ENCODE measurements around the gene TOX2. TPM values are rescaled to one million over a fixed set of nuclear protein-coding genes. Genes with fewer than 3 reads are reported as not detected.

Gene TOX2
- total RNA-seq, 5 donors from 2014 or later (not counting 1 experiment from before 2014, with no cell fraction given): 0.38 to 3.0 (median 1.6) TPM

DNA sequence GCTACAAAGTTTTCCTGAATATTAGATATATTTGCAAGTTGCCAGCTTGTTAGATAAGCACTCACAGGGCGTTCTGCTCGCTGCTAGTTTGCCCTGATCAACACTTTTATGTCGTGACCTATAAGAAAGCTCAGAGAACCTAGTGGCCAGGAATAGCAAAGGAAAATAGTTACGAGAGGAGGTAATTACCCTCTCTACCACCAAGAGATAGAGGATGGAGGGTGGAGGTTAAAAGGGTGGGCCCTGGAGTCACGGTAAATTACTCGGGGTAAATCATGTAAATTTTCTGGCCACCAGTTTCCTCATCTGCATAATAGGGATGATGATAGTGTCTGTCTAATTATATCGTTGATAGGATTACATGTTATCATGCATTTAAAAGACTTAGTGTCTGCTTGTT lies 185.2 kb downstream of the TOX2 start:
- POLR2A ChIA-PET: no interaction called here
- peaks cover 31 to 51% of the 10 kb centered on the region in 2 donors for H3K27me3 Mint-ChIP-seq
- peaks cover 5% of the 10 kb centered on the region for H3K36me3 Mint-ChIP-seq
- H3K27ac Mint-ChIP-seq: no peak overlapping the region
- Histone ChIP-seq H3K27ac (ENCODE audit: low read length) (no peak overlapping the region), H3K4me1 (ENCODE audit: control insufficient read depth in 1 of 2, extremely low read depth in 1 of 2, insufficient read depth in 2 of 2, low read length in 2 of 2) (no peaks in the 10 kb centered on the region), H3K9me3 (peaks cover 3% of the 10 kb centered on the region), H3K4me3 (ENCODE audit: control insufficient read depth in 1 of 2, extremely low read depth in 1 of 2, low read length in 1 of 2) (no peak overlapping the region), H3K27me3 (replicated peaks in 1 of 2; ENCODE audit: control insufficient read depth in 2 of 2, extremely low read depth in 1 of 2, insufficient read depth in 2 of 2, low read length in 1 of 2) (peaks cover 2 to 11% of the 10 kb centered on the region in 2 experiments), H3K36me3 (ENCODE audit: control insufficient read depth in 2 of 2, extremely low read depth in 1 of 2, insufficient read depth in 1 of 2, low read length in 1 of 2) (no peaks in the 10 kb centered on the region)
- H3K4me3 Mint-ChIP-seq: no peak overlapping the region
- CTCF ChIA-PET: no interaction called here
- peaks cover 5 to 17% (median 9%) of the 10 kb centered on the region in 3 donors for H3K9me3 Mint-ChIP-seq
- WGBS (ENCODE audit: insufficient coverage): no CpG with 5 or more reads among the region's 7 CpGs
- DNase-seq (peak in 1 of 35 experiments; percentile 2), ATAC-seq (replicated peaks in 1 of 4) (no peak)
- no peaks in the 10 kb centered on the region for H3K4me1 Mint-ChIP-seq

DNA sequence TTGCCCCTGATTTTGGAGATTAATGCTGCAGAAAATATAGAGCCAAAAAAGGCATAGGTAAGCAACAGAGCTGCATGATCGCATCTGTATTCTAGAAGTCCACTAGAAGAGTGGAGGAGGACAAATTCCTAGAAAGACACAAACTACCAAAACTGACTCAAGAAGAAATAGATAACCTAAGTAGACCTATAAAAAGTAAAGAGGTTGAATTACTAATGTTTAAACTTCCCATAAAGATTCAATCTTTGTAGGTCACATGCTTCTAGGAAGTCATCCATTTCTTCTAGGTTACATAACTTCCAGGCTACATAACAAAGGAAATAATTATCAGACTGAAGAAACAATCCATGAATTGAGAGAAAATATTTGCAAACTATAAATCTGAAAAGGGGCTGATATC lies 187.9 kb downstream of the TOX2 start:
- Histone ChIP-seq H3K27ac (ENCODE audit: low read length) (no peak overlapping the region), H3K27me3 (replicated peaks in 1 of 2; ENCODE audit: control insufficient read depth in 2 of 2, extremely low read depth in 1 of 2, insufficient read depth in 2 of 2, low read length in 1 of 2) (peaks cover 2 to 7% of the 10 kb centered on the region in 2 experiments), H3K9me3 (peaks cover 3% of the 10 kb centered on the region), H3K4me3 (ENCODE audit: control insufficient read depth in 1 of 2, extremely low read depth in 1 of 2, low read length in 1 of 2) (no peak overlapping the region), H3K4me1 (ENCODE audit: control insufficient read depth in 1 of 2, extremely low read depth in 1 of 2, insufficient read depth in 2 of 2, low read length in 2 of 2) (no peaks in the 10 kb centered on the region), H3K36me3 (ENCODE audit: control insufficient read depth in 2 of 2, extremely low read depth in 1 of 2, insufficient read depth in 1 of 2, low read length in 1 of 2) (no peaks in the 10 kb centered on the region)
- no CpG with 5 or more reads among the region's 1 CpG for WGBS (ENCODE audit: insufficient coverage)
- Mint-ChIP-seq H3K4me3 (no peak overlapping the region), H3K9me3 (peaks cover 9 to 22% (median 15%) of the 10 kb centered on the region in 3 donors), H3K4me1 (no peaks in the 10 kb centered on the region), H3K27ac (no peak overlapping the region), H3K27me3 (peaks cover 47 to 67% of the 10 kb centered on the region in 2 donors), H3K36me3 (peaks cover 5% of the 10 kb centered on the region)
- ATAC-seq (replicated peaks in 1 of 4) (no peak), DNase-seq (no peak)
- ChIA-PET POLR2A (no interaction called here), CTCF (no interaction called here)

GRCh38 chr20:44104798-44105517 lies 190.3 kb downstream of the TOX2 start:
- peaks cover 56 to 62% of the 10 kb centered on the region in 2 donors for H3K27me3 Mint-ChIP-seq
- Histone ChIP-seq H3K9me3 (peaks cover 5% of the 10 kb centered on the region), H3K27ac (ENCODE audit: low read length) (no peak overlapping the region), H3K4me1 (ENCODE audit: control insufficient read depth in 1 of 2, extremely low read depth in 1 of 2, insufficient read depth in 2 of 2, low read length in 2 of 2) (no peaks in the 10 kb centered on the region), H3K27me3 (replicated peaks in 1 of 2; ENCODE audit: control insufficient read depth in 2 of 2, extremely low read depth in 1 of 2, insufficient read depth in 2 of 2, low read length in 1 of 2) (peaks cover 2 to 8% of the 10 kb centered on the region in 2 experiments), H3K4me3 (ENCODE audit: control insufficient read depth in 1 of 2, extremely low read depth in 1 of 2, low read length in 1 of 2) (no peak overlapping the region), H3K36me3 (ENCODE audit: control insufficient read depth in 2 of 2, extremely low read depth in 1 of 2, insufficient read depth in 1 of 2, low read length in 1 of 2) (no peaks in the 10 kb centered on the region)
- ChIA-PET CTCF (interaction anchor here in 1 of 2 donors (0.8 kb wide), 1 partner anchor 11 kb away, joined by 3 read pairs; no protein-coding TSS in a partner anchor), POLR2A (no interaction called here)
- peaks cover 10 to 37% (median 24%) of the 10 kb centered on the region in 3 donors for H3K9me3 Mint-ChIP-seq
- no peaks in the 10 kb centered on the region for H3K4me1 Mint-ChIP-seq
- peaks cover 5% of the 10 kb centered on the region for H3K36me3 Mint-ChIP-seq
- H3K27ac Mint-ChIP-seq: no peak overlapping the region
- no CpG with 5 or more reads among the region's 7 CpGs for WGBS (ENCODE audit: insufficient coverage)
- H3K4me3 Mint-ChIP-seq: no peak overlapping the region
- no peak for DNase-seq
- ATAC-seq (replicated peaks in 1 of 4): no peak

DNA sequence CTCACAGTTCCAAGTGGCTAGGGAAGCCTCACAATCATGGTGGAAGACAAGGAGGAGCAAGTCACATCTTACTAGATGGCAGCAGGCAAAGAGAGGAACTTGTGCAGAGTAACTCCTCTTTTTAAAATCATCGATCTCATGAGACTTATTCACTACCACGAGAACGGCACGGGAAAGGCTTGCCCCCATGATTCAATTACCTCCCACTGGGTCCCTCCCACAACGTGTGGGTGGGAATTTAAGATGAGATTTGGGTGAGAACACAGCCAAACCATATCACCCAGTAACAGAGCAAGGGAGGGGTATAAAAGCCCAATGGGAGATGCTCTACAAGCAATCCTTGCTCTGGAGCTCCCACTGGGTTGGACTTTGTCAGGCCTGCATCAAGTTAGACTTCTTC lies 192.0 kb downstream of the TOX2 start:
- H3K36me3 Mint-ChIP-seq: peaks cover 5% of the 10 kb centered on the region
- Histone ChIP-seq H3K27ac (ENCODE audit: low read length) (no peak overlapping the region), H3K4me3 (ENCODE audit: control insufficient read depth in 1 of 2, extremely low read depth in 1 of 2, low read length in 1 of 2) (no peak overlapping the region), H3K9me3 (peaks cover 5% of the 10 kb centered on the region), H3K36me3 (ENCODE audit: control insufficient read depth in 2 of 2, extremely low read depth in 1 of 2, insufficient read depth in 1 of 2, low read length in 1 of 2) (no peaks in the 10 kb centered on the region), H3K27me3 (replicated peaks in 1 of 2; ENCODE audit: control insufficient read depth in 2 of 2, extremely low read depth in 1 of 2, insufficient read depth in 2 of 2, low read length in 1 of 2) (peaks cover 2 to 21% of the 10 kb centered on the region in 2 experiments), H3K4me1 (ENCODE audit: control insufficient read depth in 1 of 2, extremely low read depth in 1 of 2, insufficient read depth in 2 of 2, low read length in 2 of 2) (no peaks in the 10 kb centered on the region)
- POLR2A ChIA-PET: no interaction called here
- peaks cover 10 to 36% (median 24%) of the 10 kb centered on the region in 3 donors for H3K9me3 Mint-ChIP-seq
- H3K4me1 Mint-ChIP-seq: no peaks in the 10 kb centered on the region
- H3K27ac Mint-ChIP-seq: no peak overlapping the region
- H3K27me3 Mint-ChIP-seq: peaks cover 48 to 50% of the 10 kb centered on the region in 2 donors
- no peak for ATAC-seq (replicated peaks in 1 of 4)
- H3K4me3 Mint-ChIP-seq: no peak overlapping the region
- no CpG with 5 or more reads among the region's 5 CpGs for WGBS (ENCODE audit: insufficient coverage)
- CTCF ChIA-PET: no interaction called here
- no peak for DNase-seq

- ChIA-PET CTCF (no interaction called here), POLR2A (no interaction called here)
- no peak for DNase-seq
- Mint-ChIP-seq H3K27ac (no peak overlapping the region), H3K36me3 (no peaks in the 10 kb centered on the region), H3K9me3 (peaks cover 5 to 20% (median 15%) of the 10 kb centered on the region in 3 donors), H3K27me3 (peaks cover 31 to 57% of the 10 kb centered on the region in 2 donors), H3K4me1 (no peaks in the 10 kb centered on the region), H3K4me3 (no peak overlapping the region)
- Histone ChIP-seq H3K9me3 (peaks cover 2% of the 10 kb centered on the region), H3K36me3 (ENCODE audit: control insufficient read depth in 2 of 2, extremely low read depth in 1 of 2, insufficient read depth in 1 of 2, low read length in 1 of 2) (no peaks in the 10 kb centered on the region), H3K27ac (ENCODE audit: low read length) (no peak overlapping the region), H3K27me3 (replicated peaks in 1 of 2; ENCODE audit: control insufficient read depth in 2 of 2, extremely low read depth in 1 of 2, insufficient read depth in 2 of 2, low read length in 1 of 2) (peaks cover 2 to 49% of the 10 kb centered on the region in 2 experiments), H3K4me1 (ENCODE audit: control insufficient read depth in 1 of 2, extremely low read depth in 1 of 2, insufficient read depth in 2 of 2, low read length in 2 of 2) (no peaks in the 10 kb centered on the region), H3K4me3 (ENCODE audit: control insufficient read depth in 1 of 2, extremely low read depth in 1 of 2, low read length in 1 of 2) (no peak overlapping the region)
- ATAC-seq (replicated peaks in 1 of 4): no peak
- WGBS (ENCODE audit: insufficient coverage): 58% methylated on average over 5 of the region's 5 CpGs
Measured at GRCh38 chr20:44109951-44110361, 195.3 kb downstream of the TOX2 start.

DNA sequence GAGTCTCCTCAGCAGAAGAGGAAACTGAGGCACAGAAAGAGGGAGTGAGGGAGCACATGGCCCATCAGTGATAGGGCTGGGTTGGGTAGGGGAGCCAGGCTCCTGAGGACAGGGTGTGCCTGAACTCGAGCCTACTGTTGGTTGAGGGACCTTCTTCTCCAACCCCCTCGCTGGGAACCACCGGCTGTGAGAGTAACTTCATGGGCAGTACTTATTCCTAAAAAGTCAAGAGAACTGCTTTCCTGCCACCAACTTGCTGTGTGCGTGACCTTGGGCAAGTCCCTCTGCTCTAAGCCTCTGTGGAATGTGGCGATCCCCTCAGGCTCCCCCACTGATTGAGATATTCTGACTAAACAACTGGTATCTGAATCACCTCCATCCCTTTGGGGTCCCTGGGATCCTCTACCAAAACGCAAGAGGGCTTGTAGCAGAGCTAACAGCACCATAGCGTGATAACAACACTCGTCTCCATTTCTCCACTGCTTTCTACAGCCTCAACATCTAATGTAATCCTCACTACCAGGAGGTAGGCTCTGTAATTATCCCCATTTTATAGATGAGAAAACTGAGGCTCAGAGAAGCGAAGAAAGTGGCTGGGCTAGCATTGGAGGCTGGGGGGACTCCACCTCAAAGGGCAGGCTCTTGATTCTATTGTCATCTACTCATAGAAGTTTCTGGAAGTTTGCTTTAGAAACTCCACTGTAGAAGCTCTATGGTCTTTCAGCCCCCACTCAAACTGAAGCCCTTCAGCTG lies 196.3 kb downstream of the TOX2 start:
- 77% methylated on average over 3 of the region's 9 CpGs for WGBS (ENCODE audit: insufficient coverage)
- Mint-ChIP-seq H3K27me3 (peaks cover 27 to 55% of the 10 kb centered on the region in 2 donors), H3K4me3 (no peak overlapping the region), H3K36me3 (no peaks in the 10 kb centered on the region), H3K9me3 (peaks cover 5 to 20% (median 15%) of the 10 kb centered on the region in 3 donors), H3K27ac (no peak overlapping the region), H3K4me1 (no peaks in the 10 kb centered on the region)
- peaks cover 3 to 56% of the 10 kb centered on the region in 2 experiments for H3K27me3 ChIP-seq (replicated peaks in 1 of 2; ENCODE audit: control insufficient read depth in 2 of 2, extremely low read depth in 1 of 2, insufficient read depth in 2 of 2, low read length in 1 of 2)
- H3K4me3 ChIP-seq (ENCODE audit: control insufficient read depth in 1 of 2, extremely low read depth in 1 of 2, low read length in 1 of 2): no peak overlapping the region
- no peak overlapping the region for H3K27ac ChIP-seq (ENCODE audit: low read length)
- no peaks in the 10 kb centered on the region for H3K4me1 ChIP-seq (ENCODE audit: control insufficient read depth in 1 of 2, extremely low read depth in 1 of 2, insufficient read depth in 2 of 2, low read length in 2 of 2)
- peaks cover 2% of the 10 kb centered on the region for H3K9me3 ChIP-seq
- CTCF ChIA-PET: no interaction called here
- POLR2A ChIA-PET: interaction anchor here in 1 of 2 donors (0.7 kb wide), 1 partner anchor 439 kb away, joined by 3 read pairs; no protein-coding TSS in a partner anchor
- DNase-seq (no peak), ATAC-seq (replicated peaks in 1 of 4) (no peak)
- no peaks in the 10 kb centered on the region for H3K36me3 ChIP-seq (ENCODE audit: control insufficient read depth in 2 of 2, extremely low read depth in 1 of 2, insufficient read depth in 1 of 2, low read length in 1 of 2)
